HG03159 (cell line): ENCODE results near the gene PREX1.
"Not testable (repeated sequence)": the region's sequence is repeated elsewhere in the genome, so short reads cannot be mapped to it uniquely, and the experiment has no call there.

Experiments used
- ATAC-seq: cut with Tn5 transposase; IDR thresholded peaks from one replicate; pipeline ENCODE4 v1.9.1; 2021; ENCODE audit warnings: mild to moderate bottlenecking, moderate library complexity; ENCODE audit not compliant: unreplicated experiment

The PREX1 gene

DNA sequence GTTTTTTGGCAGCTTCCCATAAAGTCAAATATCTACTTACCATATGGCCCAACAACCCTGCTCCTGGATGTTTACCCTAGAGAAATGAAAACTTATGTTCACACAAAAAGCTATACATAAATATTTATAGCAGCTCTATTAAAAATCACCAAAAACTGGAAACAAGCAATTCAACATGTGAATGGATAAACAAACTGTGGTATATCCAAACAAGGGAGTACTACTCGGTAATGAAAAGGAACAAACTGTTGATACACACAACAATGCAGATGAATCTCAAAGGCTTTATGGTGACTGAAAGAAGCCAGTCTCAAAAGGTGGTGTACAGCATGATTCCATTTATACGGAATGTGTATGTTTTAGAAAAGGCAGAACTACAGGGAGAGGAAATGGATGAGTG, 48.4 kb downstream of the PREX1 start:
- ATAC-seq: no peak

DNA sequence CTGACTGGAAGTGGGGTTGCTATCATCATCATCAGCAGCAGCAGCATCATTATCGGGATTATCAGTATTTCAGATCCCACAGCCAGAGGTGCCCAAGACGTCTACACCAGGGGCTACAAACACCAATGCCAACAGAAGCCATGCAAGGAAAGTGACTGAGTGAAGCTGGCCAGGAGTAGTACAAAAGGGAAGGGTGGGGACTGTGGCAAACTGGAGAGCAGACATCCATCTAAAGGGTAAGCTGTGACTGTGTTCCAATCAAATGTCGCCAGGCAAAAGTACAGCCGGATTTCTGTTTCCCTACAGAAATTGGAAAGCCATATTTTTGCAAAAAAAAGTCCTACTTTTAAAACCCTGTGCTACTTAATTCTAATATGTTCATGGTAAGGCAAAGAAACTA, 50.0 kb downstream of the PREX1 start:
- no peak for ATAC-seq

DNA sequence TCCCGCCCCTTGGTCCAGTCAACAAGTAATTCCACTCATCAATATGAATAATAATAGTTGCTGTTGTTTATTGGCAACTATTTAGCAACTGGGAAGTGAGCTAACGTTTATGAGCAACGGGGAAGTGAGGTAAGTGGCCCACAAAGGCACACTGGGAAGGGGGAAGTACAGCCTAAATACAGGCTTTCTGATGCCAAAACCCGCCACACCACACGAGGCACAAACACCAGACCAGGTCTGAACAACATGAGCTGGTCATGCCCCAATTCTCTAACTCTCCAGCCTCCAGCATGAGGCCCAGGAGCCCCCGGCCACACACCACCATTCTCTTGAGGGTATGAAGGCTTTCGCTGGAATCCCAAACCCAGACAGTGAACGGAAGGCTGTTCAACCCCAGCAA, 50.8 kb downstream of the PREX1 start:
- no peak for ATAC-seq

DNA sequence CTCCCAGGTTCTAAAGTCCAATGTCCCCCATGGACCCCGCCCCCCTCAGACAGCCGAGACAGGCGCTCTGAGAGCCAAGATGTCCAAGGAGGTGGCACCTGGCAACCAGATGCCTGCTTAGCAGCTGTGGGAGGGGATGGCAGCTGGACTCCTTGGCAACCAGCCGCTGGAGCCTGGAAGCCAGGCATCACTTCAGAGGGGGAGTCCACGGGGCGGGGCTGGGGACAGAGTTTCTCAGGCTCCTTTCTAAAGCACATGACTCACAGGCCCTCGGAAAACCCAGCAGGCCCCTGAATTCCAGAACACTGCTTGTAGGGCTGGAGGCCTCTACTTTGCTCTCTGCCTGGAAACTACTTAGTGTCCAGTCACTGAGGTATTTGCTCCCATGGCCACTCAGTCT, 51.5 kb downstream of the PREX1 start:
- no peak for ATAC-seq

DNA sequence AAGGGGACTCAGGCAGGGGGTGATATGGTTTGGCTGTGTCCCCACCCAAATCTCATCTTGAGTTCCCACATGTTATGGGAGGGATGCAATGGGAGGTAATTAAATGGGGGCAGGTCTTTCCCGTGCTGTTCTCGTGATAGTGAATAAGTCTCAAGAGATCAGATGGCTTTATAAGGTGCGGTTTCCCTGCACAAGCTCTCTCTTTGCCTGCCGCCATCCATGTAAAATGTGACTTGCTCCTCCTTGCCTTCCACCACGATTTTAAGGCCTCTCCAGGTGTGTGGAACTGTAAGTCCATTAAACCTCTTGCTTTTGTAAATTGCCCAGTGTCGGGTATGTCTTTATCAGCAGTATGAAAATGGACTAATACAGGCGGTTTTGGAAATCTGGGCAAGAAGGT, 52.3 kb downstream of the PREX1 start:
- not testable (repeated sequence) for ATAC-seq

DNA sequence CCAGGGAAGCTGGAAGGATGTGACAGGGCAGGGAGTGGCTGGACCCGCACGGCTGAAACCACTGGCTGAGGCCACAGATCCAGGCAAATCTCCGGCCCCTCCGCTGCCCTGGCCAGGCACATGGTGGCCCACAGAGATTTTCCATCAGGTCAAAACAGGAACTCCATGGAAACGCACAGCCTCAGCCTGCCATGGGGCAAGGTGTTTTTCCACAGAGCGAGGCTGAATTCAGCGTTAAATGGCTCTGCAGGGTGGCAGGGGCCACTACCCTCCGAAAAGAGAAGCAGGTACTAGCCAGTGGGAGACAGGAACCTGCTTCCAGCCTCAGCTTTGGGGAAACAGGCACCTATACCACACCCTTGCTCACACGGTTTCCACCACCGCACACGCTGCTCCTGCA, 53.1 kb downstream of the PREX1 start:
- ATAC-seq: no peak

DNA sequence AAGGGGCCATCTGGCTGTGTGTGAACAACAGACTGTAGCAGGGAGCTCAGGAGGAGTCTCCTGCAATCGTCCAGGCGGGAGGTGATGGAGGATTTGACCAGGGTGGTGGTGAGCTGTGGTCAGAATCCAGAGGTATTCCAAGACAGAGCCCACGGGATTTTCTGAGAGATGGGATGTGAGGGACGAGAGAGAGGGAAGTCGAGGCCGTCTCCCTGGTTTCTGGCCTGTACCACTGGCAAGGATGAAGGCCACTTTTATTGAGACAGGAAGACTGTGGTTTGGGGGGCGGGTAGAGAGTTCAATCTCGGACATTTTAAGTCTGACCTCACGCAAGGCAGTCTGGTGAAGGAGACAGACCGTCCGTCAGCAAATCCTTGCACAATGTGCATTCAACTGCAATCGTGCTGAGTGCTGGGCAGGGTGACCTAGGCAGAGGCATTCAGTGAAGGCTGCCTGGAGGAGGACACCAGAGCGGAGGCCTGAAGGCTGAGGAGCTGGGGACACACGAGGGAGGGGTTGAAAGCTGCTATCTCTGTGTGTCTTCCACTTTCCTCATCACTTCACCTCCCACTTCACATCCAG, 53.9 kb downstream of the PREX1 start:
- ATAC-seq: no peak

DNA sequence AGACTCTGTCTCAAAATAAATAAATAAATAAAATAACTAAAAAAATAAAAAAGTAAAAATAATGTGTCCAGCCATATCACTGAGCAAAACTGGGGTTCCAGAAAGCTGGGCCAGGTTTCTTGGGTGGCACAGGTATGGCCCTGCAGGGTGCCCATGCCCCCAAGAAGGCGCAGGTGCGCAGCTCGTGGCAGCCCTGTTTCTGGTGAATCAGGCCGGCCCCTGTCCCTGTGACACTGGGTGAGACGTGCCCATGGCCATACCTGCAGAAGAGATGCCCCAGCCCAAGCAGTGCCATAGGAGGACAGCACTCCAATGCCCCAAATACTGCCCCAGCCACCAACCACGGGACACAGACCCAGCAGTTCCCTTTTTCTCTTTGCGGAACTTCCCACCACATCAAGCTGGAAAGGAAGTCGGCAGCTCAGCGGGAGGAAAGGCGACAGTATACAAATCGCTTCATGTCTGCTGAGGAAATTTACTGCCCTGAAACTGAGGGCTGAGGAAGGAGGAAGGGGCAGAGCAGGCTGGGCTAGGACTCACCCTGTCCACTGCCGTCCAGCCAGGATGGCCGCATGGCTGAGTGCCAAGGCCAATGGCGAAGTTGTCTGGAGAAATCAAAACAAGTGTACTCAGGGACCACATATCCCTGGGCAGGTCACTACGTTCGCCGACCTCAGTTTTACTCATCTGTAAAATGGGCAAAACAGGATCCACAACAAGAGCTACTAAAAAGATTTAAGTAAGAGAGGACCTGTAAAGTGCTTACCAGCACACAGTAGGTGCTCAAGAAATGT, 55.4 kb downstream of the PREX1 start:
- no peak for ATAC-seq

DNA sequence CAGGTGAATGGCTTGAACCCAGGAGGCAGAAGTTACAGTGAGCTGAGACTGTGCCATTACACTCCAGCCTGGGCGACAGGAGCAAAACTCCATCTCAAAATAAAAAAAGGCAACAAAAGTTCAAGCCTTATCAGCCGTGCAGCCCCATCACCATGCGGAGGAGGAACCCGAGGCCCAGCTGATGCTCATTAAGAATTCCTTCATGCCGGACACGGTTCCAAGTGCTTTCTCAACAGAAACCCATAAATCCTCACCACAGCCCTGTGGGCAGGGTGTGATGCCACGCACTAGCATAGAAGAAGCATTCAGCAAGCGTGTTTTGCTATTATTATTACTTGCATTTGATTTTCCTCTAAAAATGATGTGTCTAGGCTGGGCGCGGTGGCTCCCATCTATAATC, 56.3 kb downstream of the PREX1 start:
- no peak for ATAC-seq

DNA sequence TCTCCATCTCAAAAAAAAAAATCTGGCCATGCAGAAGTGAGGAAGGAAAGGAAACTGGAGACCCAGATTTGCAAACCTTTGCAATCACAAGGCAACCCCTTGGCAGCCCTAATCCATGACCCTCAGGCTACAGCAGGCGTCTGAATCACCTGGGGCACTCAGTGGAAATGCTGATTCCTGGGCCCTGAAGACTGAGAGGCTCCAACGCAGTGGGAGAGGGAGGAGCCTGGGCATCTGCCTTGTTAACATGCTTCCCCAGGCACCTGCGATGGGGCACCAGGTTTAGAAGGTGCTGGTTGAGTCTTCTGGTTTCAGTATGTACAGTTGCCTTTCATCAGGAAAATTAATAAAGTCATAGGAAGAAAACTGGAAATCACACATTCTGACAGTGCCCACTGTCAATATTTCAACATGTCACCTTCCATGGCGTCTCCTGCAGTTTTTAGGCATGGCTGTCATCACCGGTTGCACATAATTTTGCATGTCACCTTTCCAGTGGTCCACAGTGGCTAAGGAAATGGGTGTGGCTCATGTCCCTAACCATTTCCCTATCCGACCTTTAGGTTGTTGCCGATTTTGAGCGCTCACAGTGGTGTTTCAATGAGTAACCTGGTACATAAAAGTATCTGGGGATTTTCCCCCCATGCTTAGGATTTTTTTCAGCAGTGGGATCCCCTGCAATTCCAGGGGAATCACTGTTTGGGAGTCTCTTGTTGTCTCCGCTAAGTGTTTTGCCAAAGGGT, 56.9 kb downstream of the PREX1 start:
- no peak for ATAC-seq

DNA sequence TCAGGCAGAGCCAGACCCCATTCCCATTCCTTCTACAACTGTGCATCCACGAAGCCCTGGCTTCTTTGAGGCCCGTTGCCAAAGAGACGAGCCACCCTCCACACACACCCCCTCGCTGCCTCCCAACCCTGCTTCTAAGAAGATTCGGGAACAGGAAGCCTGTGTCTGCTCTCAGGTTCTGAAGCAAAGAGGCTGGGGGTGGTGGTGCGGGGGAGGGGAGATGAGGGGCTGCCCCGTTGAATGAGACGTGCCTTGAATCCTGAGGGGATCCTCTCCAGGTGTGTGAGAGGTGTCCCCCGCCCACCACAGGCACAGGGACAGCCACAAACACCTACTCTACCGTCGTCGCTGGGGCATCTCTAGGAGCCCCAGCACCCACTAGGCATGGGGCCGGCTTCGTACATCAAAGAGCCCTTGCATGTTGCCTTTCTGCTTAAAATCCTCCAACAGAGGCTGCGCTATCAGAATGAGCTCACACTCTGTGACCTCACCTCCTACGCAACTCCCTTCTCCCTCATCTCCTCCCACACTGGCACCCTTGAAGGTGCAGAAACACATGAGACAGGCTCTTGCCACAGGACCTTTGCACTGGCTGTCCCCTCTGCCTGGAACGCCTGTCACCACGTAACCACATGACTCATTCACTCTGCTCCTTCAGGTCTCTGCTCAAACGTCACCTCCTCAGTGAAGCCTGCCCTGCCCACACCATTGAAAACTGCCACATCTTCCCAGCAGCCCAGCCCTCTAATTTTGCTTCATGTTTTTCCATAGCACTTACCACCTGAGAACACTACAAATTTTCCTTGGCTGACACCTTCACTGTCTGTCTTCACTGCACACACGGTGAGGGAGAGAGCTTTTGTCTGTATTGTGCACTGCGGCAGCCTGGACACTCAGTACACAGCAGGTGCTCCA, 58.5 kb downstream of the PREX1 start:
- no peak for ATAC-seq

DNA sequence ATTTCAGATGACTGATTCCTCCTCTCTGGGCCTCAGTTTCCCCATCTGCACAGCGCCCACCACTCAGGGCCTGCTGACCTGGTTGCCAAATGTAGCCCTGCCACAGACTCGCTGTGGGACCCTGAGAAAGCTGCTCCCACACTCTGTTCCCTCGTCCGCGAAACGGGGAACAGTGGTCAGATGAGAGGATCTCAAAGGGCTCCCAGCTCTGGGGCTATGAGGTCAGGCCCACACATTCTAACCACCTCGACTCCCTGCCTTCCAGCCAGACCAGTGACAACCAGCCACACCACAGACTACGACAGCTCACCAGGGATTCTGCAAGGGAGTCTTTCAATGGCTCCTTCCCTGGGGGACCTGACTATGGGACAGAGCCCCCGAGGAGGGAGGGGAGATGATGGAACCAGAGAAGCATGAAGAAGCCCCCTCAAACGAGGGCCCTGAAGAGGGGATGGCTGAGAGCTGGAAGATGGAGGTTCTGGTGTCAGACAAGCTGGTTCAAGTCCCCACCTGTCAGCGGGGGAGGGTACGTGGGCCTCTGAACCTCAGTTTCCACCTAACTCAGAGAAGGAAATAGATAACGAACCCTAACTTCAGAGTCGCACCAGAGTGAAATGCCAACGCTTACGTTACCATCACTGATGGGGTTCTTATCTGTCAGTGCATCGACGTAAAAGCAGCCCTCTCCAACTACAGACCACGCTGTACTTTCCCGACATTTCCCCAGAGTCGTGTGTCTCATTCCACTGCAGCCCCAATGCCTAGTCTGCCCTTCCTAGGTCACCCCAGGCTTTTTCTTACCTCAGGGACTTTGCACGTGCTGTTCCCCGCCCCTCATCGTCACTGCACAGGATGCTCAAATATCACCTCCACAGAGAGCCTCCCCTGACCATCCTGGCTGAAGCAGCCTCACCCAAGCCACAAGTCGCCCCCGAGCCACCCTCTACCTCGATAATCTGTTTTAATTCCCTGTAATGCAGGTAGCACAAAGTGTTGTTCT, 60.5 kb downstream of the PREX1 start:
- no peak for ATAC-seq

DNA sequence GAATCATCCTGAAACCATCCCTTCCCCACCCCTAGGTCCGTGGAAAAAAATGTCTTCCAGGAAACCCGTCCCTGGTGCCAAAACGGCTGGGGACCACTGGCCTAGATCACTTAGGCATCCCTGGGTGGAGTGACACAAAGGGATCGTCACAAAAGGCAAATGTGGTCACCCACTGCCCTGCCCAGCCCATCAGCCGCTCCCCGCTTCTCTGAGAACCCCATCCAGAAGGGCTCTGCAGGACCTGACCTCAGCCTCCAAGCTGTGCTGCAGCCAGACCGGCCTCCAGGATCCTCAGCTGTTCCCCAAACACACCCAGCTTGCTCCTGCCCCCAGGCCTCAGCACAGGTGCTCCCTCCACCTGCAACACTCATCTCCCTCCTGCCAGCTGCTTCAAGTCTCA, 61.6 kb downstream of the PREX1 start:
- no peak for ATAC-seq

DNA sequence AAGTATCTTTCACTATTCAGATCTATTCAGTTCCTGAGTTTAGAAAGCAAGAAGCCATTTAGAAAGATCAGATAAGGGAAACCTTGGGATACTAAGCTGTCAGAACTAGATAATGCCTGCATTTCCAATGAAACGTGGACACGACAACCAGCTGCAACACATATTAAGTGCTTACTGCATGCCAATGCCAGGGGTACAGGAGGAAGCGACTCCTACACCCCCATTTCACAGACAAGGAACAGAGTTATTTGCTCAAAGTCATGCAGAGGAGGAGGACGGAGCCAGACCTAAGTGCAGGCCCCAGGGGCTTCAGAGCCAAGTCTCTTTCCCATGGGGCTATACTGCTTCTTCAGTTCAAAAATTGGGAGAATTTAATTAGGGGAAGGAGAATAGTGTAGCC, 62.4 kb downstream of the PREX1 start:
- no peak for ATAC-seq

DNA sequence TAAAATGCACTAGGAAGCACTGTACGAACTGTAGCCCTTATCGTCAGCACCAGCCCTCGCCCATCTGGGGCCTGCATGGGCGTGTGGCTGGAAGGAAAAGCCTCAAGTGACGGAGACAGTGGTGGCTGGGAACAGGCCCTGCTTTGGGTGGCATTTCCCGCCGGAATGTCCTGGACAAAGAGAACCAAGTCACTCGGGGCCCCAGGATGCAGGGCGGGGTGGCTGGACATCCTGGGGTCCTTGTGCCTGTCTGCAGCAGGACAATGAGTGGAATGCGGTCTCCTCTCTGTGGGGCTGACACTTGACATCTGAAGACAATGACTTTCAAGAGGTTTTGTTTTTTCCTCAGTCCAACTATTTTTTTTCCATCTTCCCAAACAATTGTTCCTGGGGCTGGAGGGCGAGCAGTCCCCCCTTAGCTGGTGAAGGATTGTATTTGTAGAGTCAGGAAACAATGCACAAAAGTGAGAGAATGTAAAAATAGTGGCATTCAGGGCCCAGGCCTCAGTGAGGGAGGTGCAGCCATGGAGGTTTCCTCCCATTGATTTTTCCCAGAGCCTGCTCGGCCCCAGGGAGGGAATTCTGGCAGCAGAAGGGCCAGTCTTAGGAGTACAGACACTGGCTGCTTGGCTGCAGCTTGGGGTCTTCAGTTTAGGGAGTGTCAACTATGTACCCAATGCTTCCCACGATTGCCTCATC, 64.4 kb downstream of the PREX1 start:
- ATAC-seq: no peak

DNA sequence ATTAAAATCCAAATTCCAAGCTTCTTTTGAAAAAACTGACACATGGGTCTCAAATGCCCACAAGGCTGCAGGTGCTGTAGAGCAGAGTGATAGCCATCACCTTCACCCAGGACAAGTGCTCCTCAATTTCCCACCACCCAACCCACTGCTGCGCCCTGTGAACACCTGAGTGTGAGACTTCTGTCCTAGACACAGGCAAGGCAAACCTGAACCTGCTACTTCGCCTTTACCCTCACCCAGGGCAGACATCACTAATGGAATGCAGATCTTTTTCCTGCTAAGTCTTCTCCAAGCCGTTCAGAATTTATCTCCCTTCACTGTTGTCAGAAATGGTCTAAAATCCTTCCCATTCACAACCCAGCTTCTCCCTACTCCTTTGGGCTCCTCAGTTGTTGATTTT, 65.9 kb downstream of the PREX1 start:
- no peak for ATAC-seq

DNA sequence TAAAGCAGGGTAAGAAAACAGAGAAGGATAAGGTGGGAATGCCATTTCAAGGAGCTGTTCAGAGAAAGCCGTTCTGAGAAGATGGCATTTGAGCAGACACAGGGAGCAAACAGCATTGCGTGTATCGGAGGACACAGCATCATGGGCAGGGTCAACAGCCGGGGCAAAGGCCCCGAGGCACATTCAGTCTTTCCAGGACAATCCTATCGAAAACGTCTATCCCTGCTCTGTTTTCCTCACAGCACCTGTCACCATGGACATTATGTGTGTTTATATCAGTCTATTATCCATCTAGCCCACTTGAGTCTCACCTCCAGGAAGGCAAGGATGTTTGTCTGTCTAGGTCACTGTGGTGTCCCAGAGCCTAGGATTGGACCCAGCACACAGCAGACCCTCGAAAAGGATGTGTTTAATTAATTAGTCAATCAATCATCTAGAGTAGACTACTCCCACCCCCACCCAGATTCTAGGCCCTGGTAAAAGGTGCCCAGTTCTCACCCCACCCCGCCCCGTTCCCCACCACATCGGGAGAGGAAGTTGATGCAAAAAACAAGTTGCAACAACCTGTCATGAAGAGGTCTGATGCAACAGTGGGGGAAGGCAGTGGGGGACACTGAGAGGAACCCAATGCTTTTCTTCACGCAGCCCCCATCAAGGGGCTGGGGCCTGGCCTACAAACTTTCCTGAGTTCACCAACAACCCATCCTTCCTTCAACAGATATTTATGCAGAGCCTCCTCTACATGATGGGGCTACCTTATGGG, 66.6 kb downstream of the PREX1 start:
- no peak for ATAC-seq

DNA sequence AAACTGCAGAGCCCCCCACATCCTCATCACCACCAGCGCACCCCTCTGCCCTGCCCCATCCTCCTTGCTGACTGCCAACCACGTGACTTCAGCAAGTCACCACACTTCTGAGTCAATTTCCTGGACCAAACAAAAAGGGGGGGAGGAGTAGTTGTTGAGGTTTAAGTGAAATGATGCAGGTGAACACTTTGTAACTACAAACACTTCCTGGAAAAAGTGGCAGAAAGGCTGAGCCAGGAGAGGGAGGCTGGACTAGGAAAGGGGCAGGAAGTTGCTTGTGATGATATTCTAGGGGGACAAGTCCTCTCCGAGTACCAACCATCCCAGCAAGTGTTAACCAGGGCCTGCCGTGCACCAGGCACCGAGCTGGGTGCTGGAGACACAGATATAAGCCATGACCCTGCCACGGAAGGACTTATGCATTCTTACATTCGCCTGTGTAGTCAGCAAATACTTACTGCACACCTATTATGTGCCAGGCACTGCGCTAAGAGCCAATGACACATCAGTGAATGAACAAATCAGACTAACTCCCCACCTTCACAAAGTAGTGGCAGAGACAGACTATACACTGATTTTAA, 67.3 kb downstream of the PREX1 start:
- no peak for ATAC-seq
